ENCODE data around the gene CXCR6. TPM values are rescaled to one million over a fixed set of nuclear protein-coding genes. Genes with fewer than 3 reads are reported as not detected.

Gene CXCR6
- total RNA-seq, 1 experiment from 2014 or later, result not detected

DNA sequence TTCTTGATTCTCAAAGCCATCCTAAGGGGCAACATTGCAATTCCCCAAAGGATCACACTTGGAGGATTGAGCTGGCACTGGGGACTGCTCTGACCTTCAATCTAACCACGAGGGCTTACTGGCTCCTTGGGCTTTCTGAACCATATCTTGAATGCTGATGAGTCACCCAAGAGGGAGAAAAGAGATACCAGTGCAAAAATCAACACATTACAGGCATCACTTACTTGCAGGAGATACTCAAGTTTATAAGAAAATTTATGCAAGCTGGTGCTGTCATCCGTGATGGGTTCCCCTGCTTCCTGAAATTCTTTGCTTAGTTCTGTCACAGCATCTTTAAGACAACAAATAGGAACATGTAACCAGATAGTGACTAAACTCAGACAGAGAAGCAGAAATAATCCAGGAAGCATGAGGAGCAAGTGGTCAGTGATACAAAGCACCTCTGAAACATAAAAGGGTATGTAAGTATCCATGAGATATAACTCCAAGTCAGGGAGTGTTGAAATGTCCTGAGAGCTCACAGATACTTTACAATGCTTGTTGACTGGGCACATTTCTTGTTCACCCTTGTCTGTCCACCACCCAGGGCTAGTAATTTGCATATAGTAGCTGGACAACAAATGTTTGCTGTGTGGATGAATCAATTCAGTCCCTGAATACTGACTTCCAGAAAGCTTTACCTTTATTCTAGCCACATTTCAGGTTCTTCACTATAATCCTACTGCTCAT is 38.2 kb downstream of the CXCR6 start:
- Mint-ChIP-seq H3K4me1 (peaks cover 0 to 4% of the 10 kb centered on the region in 2 experiments; a peak in 3 of 4 replicates), H3K27ac (0 out of 7 replicates have a peak overlapping the region, but pooled peaks of 1 of the 3 experiments have one; percentile 51), H3K4me3 (no peak overlapping the region), H3K9me3 (no peaks in the 10 kb centered on the region), H3K36me3 (ENCODE audit: insufficient read depth in 1 of 3, low read depth in 3 of 3) (peaks cover 13 to 73% (median 57%) of the 10 kb centered on the region in 3 experiments), H3K27me3 (ENCODE audit: low read depth) (no peaks in the 10 kb centered on the region)
- peaks cover 3% of the 10 kb centered on the region for H4K20me1 ChIP-seq (ENCODE audit: control insufficient read depth, insufficient read depth, insufficient read length)
- H3K18ac ChIP-seq (ENCODE audit: insufficient read length, low read depth, low read length), result no peak overlapping the region
- H2BK5ac ChIP-seq (ENCODE audit: insufficient read length, low read length), result no peak overlapping the region
- no peaks in the 10 kb centered on the region for H3K27me3 ChIP-seq (ENCODE audit: insufficient read depth, low read length)
- no peak overlapping the region for H3K14ac ChIP-seq (ENCODE audit: insufficient read depth, low read length)
- H3K23me2 ChIP-seq (ENCODE audit: insufficient read length, low read depth, low read length, poor library complexity, severe bottlenecking), result no peaks in the 10 kb centered on the region
- H4K91ac ChIP-seq (ENCODE audit: insufficient read length, low read depth, low read length), result no peak overlapping the region
- no peak overlapping the region for H2AK5ac ChIP-seq (ENCODE audit: insufficient read length, low read length)
- H3T11ph ChIP-seq (ENCODE audit: low read length), result no peak overlapping the region
- H3K79me1 ChIP-seq (ENCODE audit: insufficient read depth, low read depth, low read length, poor library complexity, severe bottlenecking), result peaks cover 1% of the 10 kb centered on the region
- H4K8ac ChIP-seq (replicated peaks; ENCODE audit: insufficient read length, low read depth, low read length), result no peak overlapping the region
- no peak overlapping the region for H2BK15ac ChIP-seq (ENCODE audit: low read depth, low read length)
- H3K9ac ChIP-seq (ENCODE audit: extremely low read depth, insufficient read length, low read length), result no peak overlapping the region
- no peak for DNase-seq
- no peak overlapping the region for H3K27ac ChIP-seq (ENCODE audit: insufficient read length, low read depth, low read length)
- TF ChIP-seq, protein P1, sequence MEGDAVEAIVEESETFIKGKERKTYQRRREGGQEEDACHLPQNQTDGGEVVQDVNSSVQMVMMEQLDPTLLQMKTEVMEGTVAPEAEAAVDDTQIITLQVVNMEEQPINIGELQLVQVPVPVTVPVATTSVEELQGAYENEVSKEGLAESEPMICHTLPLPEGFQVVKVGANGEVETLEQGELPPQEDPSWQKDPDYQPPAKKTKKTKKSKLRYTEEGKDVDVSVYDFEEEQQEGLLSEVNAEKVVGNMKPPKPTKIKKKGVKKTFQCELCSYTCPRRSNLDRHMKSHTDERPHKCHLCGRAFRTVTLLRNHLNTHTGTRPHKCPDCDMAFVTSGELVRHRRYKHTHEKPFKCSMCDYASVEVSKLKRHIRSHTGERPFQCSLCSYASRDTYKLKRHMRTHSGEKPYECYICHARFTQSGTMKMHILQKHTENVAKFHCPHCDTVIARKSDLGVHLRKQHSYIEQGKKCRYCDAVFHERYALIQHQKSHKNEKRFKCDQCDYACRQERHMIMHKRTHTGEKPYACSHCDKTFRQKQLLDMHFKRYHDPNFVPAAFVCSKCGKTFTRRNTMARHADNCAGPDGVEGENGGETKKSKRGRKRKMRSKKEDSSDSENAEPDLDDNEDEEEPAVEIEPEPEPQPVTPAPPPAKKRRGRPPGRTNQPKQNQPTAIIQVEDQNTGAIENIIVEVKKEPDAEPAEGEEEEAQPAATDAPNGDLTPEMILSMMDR (conservative IDR thresholded peaks at IDR 0.05), result no peak
- no peak overlapping the region for H3K4ac ChIP-seq (ENCODE audit: low read depth, low read length)
- no peak overlapping the region for H2BK20ac ChIP-seq (ENCODE audit: low read depth, low read length, poor library complexity, severe bottlenecking)
- H3K4me1 ChIP-seq (ENCODE audit: insufficient read depth, low read length), result no peaks in the 10 kb centered on the region
- H3K23ac ChIP-seq (ENCODE audit: insufficient read length, low read depth, low read length), result no peak overlapping the region
- no peaks in the 10 kb centered on the region for H3K9me3 ChIP-seq (ENCODE audit: control insufficient read depth, low read depth, low read length)
- H4K5ac ChIP-seq (ENCODE audit: insufficient read length, low read depth, low read length), result no peak overlapping the region
- no peak overlapping the region for H3K56ac ChIP-seq (ENCODE audit: insufficient read length, low read depth, low read length)
- H3K4me2 ChIP-seq (ENCODE audit: insufficient read depth, insufficient read length, low read length), result no peak overlapping the region
- H3K79me2 ChIP-seq (ENCODE audit: insufficient read depth, low read length), result no peaks in the 10 kb centered on the region; the same call in none of the 2 replicates
- H2BK12ac ChIP-seq (ENCODE audit: insufficient read length, low read depth, low read length), result no peak overlapping the region
- no peak overlapping the region for H2AFZ ChIP-seq (ENCODE audit: low read length)
- no peak overlapping the region for H2BK120ac ChIP-seq (ENCODE audit: low read depth, low read length, poor library complexity, severe bottlenecking)
- WGBS (ENCODE audit: extremely low coverage, insufficient read length, low lambda C conversion rate), result no CpG with 5 or more reads among the region's 2 CpGs

All from H9 (cell line).